GM23248 (cell line): ENCODE data around the gene ZNF513. TPM values are rescaled to one million over a fixed set of nuclear protein-coding genes. Genes with fewer than 3 reads are reported as not detected.
A peak's percentile ranks its signal among the peaks of the same experiment; 100 is the strongest.

Experiments
- DNase-seq: peaks from one replicate; pipeline ENCODE4 v3.0.0-alpha.2; 2015
- H2AFZ ChIP-seq: fragments of 200-600 bp; sonication (generic); 2 replicates; pipeline ENCODE4 v1.6.1; 2016; ENCODE audit warnings: antibody characterized with exemption
- H3F3A ChIP-seq: fragments of 200-600 bp; sonication (generic); 2 replicates; pipeline ENCODE4 v1.6.1; 2016; ENCODE audit warnings: mild to moderate bottlenecking, antibody characterized with exemption, mixed run types; ENCODE audit not compliant: insufficient read depth
- H3K27ac ChIP-seq: fragments of 200-600 bp; sonication (generic); 2 replicates; pipeline ENCODE4 v1.5.1; 2016; ENCODE audit warnings: mild to moderate bottlenecking
- H3K27me3 ChIP-seq: fragments of 200-600 bp; sonication (generic); replicated peaks from 2 replicates; pipeline ENCODE4 v1.6.1; 2016; ENCODE audit warnings: mild to moderate bottlenecking; ENCODE audit not compliant: insufficient read depth
- H3K36me3 ChIP-seq: fragments of 200-600 bp; sonication (generic); 2 replicates; pipeline ENCODE4 v1.6.1; 2016; ENCODE audit warnings: low read depth, mild to moderate bottlenecking
- H3K4me1 ChIP-seq: fragments of 200-600 bp; sonication (generic); 2 replicates; pipeline ENCODE4 v1.6.1; 2016; ENCODE audit warnings: mild to moderate bottlenecking; ENCODE audit not compliant: insufficient read depth
- H3K4me2 ChIP-seq: fragments of 200-600 bp; sonication (generic); one replicate; pipeline ENCODE4 v1.6.1; 2016; ENCODE audit warnings: mild to moderate bottlenecking; ENCODE audit not compliant: unreplicated experiment
- H3K4me3 ChIP-seq: fragments of 200-600 bp; sonication (generic); 2 replicates; pipeline ENCODE4 v1.5.1; 2016; ENCODE audit warnings: mild to moderate bottlenecking
- H3K79me2 ChIP-seq: fragments of 200-600 bp; sonication (generic); 2 replicates; pipeline ENCODE4 v1.6.1; 2016; ENCODE audit warnings: mild to moderate bottlenecking; ENCODE audit not compliant: insufficient read depth
- H3K9ac ChIP-seq: fragments of 200-600 bp; sonication (generic); 2 replicates; pipeline ENCODE4 v1.6.1; 2016; ENCODE audit warnings: mild to moderate bottlenecking
- H3K9me2 ChIP-seq: fragments of 200-600 bp; sonication (generic); 2 replicates; pipeline ENCODE4 v1.6.1; 2016; ENCODE audit warnings: mixed run types, mild to moderate bottlenecking, moderate library complexity; ENCODE audit not compliant: insufficient read depth
- H3K9me3 ChIP-seq: fragments of 200-600 bp; sonication (generic); one replicate; pipeline ENCODE4 v1.6.1; 2017; ENCODE audit warnings: low read depth
- H4K20me1 ChIP-seq: fragments of 200-600 bp; sonication (generic); 2 replicates; pipeline ENCODE4 v1.6.0; 2016; ENCODE audit not compliant: insufficient read depth
- EZH2 ChIP-seq: fragments of 200-600 bp; sonication (generic); IDR thresholded peaks from 2 replicates; pipeline ENCODE4 v1.6.1; 2018; ENCODE audit warnings: antibody characterized with exemption, mild to moderate bottlenecking; ENCODE audit not compliant: insufficient read depth, poor library complexity, severe bottlenecking
- EZH2phosphoT487 ChIP-seq: fragments of 200-600 bp; sonication (generic); IDR thresholded peaks from 2 replicates; pipeline ENCODE4 v1.6.1; 2018; ENCODE audit warnings: antibody characterized with exemption, moderate library complexity, mild to moderate bottlenecking, low read depth; ENCODE audit not compliant: insufficient read depth
- WGBS, 2 experiments: methylation state at CpG; one replicate each; pipeline ENCODE4 v1.1.6; 2015 to 2017; ENCODE audit warnings: low lambda C conversion rate in 2 of 2, low coverage in 1 of 2; ENCODE audit errors: missing lambda C conversion rate in 2 of 2; 5-methylcytosine and 5-hydroxymethylcytosine counted together
- in situ Hi-C: fragments of 300-500 bp; cut with MboI; formaldehyde crosslinking; loops from 2 replicates; pipeline ENCODE4 v1.15.0; 2020
- polyA plus RNA-seq: library from polyadenylated mRNA; unstranded; fragments of >200 nt; fragmentation: Nextera tagmentation; extraction: Ambion mirVana; gene quantifications from 2 replicates; pipeline ENCODE4 v1.2.1, GENCODE V29; 2016
- total RNA-seq: library from RNA; depleted of rRNA; stranded (reverse); fragments of >200 nt; shearing (Covaris generic); gene quantifications from 2 replicates; pipeline ENCODE4 v1.2.3, GENCODE V29; 2014

Gene ZNF513
- total and polyA plus RNA-seq, 2 experiments from 2014 or later = 6.0 to 9.5 TPM

DNA sequence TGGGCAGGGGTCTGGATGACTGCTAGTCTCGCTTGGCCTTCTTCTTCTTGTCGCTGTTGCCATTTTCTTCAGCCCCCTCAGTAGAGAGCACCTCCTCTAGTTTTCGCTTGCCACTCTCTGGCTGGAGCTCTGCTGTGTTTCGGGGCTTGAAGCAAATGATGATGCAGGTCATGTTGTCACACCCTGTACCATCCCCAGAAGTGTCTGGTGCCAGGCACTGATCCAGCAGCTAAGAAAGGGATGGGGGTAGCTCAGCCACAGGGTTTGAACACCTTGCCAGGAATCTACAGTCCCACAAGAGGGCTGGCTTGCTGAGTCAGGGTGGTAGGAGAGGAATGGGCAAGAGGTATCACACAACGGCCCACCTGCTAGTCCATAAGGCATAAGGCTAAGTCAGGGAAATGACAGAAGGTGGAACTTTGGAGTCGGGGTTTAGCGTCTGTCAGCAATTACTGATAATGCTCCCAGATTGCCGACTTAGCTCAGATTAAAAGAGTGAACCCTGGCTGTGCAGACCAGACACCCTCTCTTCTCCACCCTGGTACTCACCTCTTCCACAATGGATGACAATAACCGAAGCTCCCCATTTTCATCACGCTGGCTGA is 1.1 kb upstream of the ZNF513 start:
- Histone ChIP-seq H3K9ac (peak overlapping the region; percentile 94; the same call in 1 of the 2 replicates), H4K20me1 (no peaks in the 10 kb centered on the region), H3K9me3 (no peaks in the 10 kb centered on the region), H2AFZ (no peak overlapping the region), H3K4me1 (peaks cover 8% of the 10 kb centered on the region), H3K36me3 (peaks cover 11% of the 10 kb centered on the region; the same call in 1 of the 2 replicates), H3K79me2 (peaks cover 44% of the 10 kb centered on the region), H3K27ac (peak overlapping the region; percentile 90), H3K4me3 (no peak overlapping the region), H3K9me2 (no peaks in the 10 kb centered on the region), H3K4me2 (no peak overlapping the region), H3F3A (peaks cover 36% of the 10 kb centered on the region), H3K27me3 (no peaks in the 10 kb centered on the region)
- 90 to 91% methylated on average over 10 of the region's 10 CpGs for WGBS, 2 experiments
- in situ Hi-C loops = no loop called here
- DNase-seq = no peak
- TF ChIP-seq EZH2phosphoT487 = no peak

DNA sequence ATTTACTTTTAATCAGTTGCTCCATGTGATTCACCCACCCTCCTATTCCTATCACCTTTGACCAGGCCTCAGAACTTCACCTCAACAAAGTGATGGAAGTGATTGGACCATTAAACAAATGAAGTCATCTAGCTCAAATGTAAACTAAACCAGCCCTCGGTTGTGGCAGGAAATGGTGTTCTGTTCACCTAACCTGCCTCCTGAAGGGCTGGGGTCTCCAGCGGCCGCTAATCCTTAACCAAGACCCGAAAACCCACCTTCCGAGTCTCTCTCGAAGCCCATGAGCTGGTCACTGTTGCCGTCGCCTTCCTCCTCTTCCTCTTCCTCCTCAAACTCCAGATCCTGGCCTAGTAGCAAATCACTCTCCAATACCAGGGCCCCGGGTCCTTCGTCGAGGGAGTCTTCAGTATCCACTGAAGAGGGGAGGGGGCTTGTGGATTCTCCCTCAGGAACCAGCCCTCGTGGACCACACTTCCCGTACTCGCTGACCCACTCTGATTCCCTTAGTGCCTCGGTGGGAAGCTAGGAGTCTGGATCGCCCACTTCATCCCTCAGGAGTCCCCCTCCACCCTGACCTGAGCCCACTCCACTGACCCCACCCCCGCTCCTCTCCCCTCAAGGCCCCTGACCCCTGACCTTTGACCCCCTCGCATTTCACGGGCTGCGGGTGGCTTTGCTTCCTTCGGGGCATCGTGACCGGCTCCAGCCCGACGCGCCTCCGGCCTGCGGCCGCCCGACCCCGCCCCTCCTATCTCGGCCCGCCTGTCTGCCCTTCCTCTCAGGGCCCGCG is 503 bp downstream of the ZNF513 start:
- H3K36me3 ChIP-seq = no peaks in the 10 kb centered on the region
- peak; percentile 54 for DNase-seq
- no peaks in the 10 kb centered on the region for H4K20me1 ChIP-seq
- H3K9me3 ChIP-seq = no peaks in the 10 kb centered on the region
- H3K27me3 ChIP-seq = no peaks in the 10 kb centered on the region
- H3K4me2 ChIP-seq = peak overlapping the region; percentile 96
- H2AFZ ChIP-seq = peak overlapping the region; percentile 12; the same call in 1 of the 2 replicates
- 0 to 2% methylated on average over 31 to 35 of the region's 35 CpGs for WGBS, 2 experiments
- H3K27ac ChIP-seq = peak overlapping the region; percentile 90
- H3K9me2 ChIP-seq = no peaks in the 10 kb centered on the region
- H3F3A ChIP-seq = peaks cover 33% of the 10 kb centered on the region
- peaks cover 8% of the 10 kb centered on the region for H3K4me1 ChIP-seq
- in situ Hi-C loops = no loop called here
- H3K9ac ChIP-seq = peak overlapping the region; percentile 94
- peak overlapping the region; percentile 91 for H3K4me3 ChIP-seq
- TF ChIP-seq EZH2phosphoT487 (no peak), EZH2 (no peak)
- H3K79me2 ChIP-seq = peaks cover 43% of the 10 kb centered on the region

DNA sequence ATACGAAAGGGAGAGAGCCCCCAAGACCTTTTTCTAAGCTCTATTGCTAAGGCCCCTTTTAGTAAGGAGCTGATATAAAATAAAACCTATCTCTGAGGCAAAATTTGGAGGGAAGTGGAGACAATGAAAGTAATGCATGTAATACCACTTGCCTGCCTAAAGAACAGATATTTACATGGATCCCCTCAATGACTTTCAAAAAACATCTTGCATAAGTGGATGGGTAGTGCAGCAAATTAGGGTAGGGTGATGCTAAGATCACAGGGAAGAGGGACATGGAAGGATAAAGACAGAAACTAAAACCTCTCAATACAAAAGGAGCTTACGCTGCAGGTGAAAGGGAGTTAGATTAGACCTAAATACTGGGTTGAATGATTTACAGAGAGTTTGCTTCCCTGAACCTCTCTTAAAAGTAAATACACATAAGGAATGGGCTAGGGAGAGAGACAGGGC is 1.1 kb downstream of the ZNF513 start:
- no peak for TF ChIP-seq EZH2
- no peak for TF ChIP-seq EZH2phosphoT487
- no peaks in the 10 kb centered on the region for H3K9me3 ChIP-seq
- peaks cover 48% of the 10 kb centered on the region for H3K79me2 ChIP-seq
- H3K4me3 ChIP-seq = peak overlapping the region; percentile 91
- no peak for DNase-seq
- in situ Hi-C loops = no loop called here
- peaks cover 4% of the 10 kb centered on the region; the same call in 1 of the 2 replicates for H3K36me3 ChIP-seq
- no peaks in the 10 kb centered on the region for H3K27me3 ChIP-seq
- peak overlapping the region; percentile 90 for H3K27ac ChIP-seq
- no peaks in the 10 kb centered on the region for H3K9me2 ChIP-seq
- peak overlapping the region; percentile 96 for H3K4me2 ChIP-seq
- peaks cover 8% of the 10 kb centered on the region for H3K4me1 ChIP-seq
- H4K20me1 ChIP-seq = no peaks in the 10 kb centered on the region
- H3F3A ChIP-seq = peaks cover 33% of the 10 kb centered on the region
- WGBS, 2 experiments = 94 to 95% methylated on average over 2 of the region's 2 CpGs
- peak overlapping the region; percentile 94 for H3K9ac ChIP-seq
- H2AFZ ChIP-seq = no peak overlapping the region

- no peak for TF ChIP-seq EZH2
- H3K4me2 ChIP-seq = peak overlapping the region; percentile 96
- no peak overlapping the region for H2AFZ ChIP-seq
- no peaks in the 10 kb centered on the region for H3K9me3 ChIP-seq
- no peaks in the 10 kb centered on the region for H3K9me2 ChIP-seq
- H3F3A ChIP-seq = peaks cover 33% of the 10 kb centered on the region
- peaks cover 53% of the 10 kb centered on the region for H3K79me2 ChIP-seq
- no peaks in the 10 kb centered on the region for H4K20me1 ChIP-seq
- 79 to 80% methylated on average over 7 of the region's 9 CpGs for WGBS, 2 experiments
- peaks cover 8% of the 10 kb centered on the region for H3K4me1 ChIP-seq
- peak overlapping the region; percentile 94 for H3K9ac ChIP-seq
- H3K27ac ChIP-seq = peak overlapping the region; percentile 90
- no peaks in the 10 kb centered on the region for H3K27me3 ChIP-seq
- peak overlapping the region; percentile 91 for H3K4me3 ChIP-seq
- in situ Hi-C loops = no loop called here
- H3K36me3 ChIP-seq = peaks cover 7% of the 10 kb centered on the region; the same call in 1 of the 2 replicates
- no peak for DNase-seq
These were observed 1.7 kb downstream of the ZNF513 start for GRCh38 chr2:27378809-27379290.
